ENCODE data around the gene GHRH. TPM values are rescaled to one million over a fixed set of nuclear protein-coding genes. Genes with fewer than 3 reads are reported as not detected.

Gene GHRH
- total RNA-seq, 1 donor from 2014 or later = not detected

DNA sequence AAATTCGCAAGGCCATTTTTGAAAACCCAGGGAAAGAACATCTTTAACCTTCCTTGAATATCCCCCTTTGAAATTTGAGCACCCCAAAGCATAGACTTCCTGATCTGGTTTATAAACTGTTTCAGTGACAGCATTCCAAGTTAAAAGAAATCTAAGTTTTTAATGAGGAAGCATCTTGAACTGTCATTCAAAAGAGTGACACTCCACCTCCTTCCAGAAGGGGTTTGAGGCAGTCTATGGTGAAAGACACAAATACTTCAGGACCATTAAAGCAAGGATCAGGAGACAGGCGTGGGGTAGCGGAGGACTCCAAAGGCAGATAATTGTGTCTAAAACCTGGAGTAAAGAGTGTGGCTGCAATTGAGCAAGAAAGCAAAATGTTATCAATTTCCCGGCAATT, 691 bp downstream of the GHRH start:
- no peak for DNase-seq

DNA sequence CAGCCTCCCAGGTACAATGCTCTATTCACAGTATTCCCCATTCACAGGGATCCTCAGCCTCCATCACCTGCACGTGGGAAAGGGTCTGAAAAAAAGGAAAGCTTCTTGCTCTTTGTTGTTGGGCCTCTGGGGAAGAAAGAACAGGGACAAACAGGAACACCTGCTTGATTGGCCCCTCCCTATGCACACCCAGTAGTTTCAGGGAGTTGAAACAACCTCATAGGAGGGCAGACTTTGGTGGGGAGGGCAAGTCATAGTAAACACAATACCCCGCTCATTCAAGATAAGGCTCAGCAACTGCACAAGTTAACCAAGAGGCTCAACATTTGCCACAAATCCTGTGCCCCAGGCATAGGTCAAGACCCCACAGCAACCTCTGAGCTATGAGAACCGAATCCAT, 1.7 kb downstream of the GHRH start:
- DNase-seq = no peak

DNA sequence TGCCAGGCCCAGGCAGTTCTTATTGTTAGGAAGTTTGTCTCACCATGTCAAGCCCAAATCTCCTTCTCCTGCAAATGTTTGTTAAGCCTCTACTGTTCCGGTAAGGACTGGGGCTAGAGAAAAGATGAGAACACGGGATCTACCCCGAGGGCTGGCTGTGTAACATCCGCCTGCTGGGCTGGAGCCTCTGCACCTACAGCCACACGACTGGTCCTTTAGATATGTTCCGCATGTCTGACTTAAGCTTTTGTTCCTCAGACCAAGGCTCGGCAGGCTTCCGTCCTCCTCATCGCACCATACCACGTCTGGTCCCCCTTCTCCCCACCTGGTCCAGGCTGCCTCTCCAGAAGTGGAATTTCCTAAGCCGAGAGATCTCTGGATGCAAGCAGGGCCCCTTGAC, 2.6 kb downstream of the GHRH start:
- no peak for DNase-seq

DNA sequence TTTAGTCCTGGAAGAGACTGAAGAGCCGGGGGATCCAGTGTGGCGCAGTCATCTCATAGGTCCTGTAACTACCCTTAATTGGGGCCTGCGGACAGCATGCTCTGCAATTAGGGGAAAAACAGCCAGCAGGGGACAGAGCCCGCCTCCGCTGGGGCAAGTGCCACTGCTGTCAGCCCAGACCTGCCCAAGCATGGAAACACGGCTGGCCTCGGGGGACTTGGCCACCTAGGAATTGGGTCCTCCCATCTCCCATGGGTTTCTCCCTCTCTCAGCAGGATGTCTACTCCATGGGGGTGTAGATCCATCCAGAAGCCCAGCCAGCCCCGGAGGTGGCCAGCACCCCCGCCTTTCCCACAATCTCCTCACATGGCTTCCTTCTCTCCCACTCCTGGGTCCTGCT, 3.6 kb downstream of the GHRH start:
- DNase-seq = no peak

DNA sequence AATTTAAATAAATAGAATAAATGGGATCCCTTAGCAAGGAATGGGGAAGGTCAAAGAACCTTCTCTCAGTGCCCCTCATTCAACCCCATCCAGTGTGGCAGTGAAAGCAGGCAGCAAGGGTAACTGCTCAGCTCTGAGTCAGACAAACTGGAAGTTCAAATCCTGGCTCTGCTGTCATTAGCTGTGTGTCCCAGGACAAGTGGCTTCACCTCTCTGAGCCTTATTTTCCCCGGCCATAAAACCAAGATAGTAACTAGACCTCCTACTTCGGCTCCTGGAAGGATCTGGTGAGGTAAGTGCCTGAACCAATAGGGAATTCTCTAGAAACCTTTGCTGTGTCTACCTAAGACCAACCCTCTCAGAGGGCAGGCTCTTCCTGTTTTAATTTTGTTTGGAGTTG, 4.1 kb downstream of the GHRH start:
- DNase-seq = no peak

DNA sequence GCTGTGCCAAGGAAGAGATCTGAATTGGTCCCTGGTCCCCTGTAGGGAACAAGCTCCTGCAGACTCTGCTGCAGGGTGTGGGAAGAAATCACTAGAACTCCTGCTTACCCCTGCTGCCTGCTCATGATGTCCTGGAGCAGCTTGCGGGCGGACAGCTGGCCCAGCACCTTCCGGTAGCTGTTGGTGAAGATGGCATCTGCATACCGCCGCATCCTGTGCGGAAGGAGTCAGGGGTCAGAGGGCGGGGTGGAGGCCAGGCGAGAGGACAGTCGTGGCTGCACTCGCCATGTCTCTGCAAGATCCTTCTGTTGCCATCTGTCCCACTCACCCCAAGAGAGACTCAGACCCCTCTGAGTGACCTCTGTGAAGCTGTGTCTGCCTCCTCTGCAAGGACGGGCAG, 5.3 kb downstream of the GHRH start:
- no peak for DNase-seq

DNA sequence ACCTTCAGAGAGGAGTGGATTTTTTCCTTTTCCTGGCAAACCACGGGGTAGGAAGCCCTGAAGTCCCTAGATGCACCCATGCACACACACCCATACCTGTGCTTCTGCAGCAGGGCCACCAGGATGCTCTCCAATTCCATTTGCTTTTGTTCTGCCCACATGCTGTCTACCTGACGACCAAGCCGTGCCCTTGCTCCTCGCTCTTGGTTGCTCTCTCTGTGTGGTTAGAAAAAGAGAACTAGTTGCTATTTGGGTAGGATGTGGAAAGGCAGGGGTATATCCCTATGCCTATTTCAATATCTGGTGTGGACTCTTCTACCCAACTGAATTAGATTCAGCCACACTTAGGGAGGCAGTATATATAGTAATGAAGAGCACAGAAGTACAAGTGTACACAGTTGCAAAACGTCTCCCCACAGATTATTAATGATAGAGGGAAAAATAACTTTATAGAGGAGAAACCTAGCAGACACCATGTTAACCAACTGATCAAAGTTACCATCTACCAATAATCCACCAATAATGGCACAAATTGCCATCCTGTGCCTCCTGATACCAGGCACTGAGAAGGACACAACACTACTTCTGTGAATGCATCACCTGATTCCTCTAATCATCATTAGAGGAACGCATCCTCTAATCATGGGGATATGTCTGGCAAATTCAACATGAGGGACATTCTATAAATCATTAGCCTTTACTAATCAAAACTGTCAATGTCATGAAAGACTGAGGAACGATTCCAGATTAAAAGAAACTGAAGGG, 7.3 kb downstream of the GHRH start:
- DNase-seq = no peak

DNA sequence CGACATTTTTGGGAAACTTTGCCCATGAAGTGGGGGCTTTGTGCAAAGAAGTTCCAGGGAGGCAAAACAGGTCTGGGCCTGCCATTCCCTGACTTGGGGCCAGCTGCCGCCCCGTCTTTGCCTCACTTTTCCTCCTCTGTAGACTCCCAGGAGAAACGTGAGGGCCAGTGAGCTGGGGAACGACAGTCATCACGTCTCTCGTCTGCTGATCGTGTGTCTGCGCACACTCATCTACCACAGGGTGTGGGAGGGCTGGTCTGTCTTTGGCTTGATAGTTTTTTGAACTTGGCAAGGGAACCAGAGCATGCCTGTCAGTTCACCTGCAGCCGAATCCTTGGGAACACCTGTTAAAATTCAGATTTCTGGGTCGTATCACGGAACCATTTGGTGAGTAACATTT, 8.5 kb downstream of the GHRH start:
- no peak for DNase-seq

DNA sequence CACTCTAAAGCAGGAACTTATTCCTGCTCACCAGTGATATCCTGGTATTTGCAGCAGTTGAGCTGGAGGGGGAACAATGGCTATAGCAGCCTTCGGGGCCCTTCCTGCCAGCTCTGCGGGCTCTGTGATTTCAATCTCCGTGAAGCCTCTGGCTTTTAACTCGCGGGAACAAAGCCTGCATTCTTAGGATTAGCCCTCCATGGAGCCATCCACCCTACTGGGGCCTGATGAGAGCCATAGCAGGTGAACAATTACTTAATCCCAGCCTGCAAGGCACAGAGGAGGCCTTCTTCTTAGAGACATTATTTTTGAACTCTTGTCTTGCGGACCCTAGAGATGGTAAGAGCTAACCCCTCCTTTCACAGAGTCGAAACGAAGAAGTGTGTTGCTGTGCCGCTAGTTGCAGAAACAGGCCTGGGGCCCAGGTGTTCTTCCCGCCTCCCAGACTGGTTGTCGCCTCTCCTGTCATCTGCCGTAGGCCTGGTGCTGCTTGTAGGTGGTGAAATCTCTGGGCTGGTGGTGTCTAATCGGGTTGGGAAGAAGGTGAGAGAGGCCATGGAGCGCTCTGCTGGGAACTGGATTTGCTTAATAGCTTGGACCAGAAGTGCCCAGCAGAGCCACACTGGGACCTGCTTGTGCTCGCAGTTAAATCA, 9.7 kb downstream of the GHRH start:
- peak; percentile 13 for DNase-seq

DNA sequence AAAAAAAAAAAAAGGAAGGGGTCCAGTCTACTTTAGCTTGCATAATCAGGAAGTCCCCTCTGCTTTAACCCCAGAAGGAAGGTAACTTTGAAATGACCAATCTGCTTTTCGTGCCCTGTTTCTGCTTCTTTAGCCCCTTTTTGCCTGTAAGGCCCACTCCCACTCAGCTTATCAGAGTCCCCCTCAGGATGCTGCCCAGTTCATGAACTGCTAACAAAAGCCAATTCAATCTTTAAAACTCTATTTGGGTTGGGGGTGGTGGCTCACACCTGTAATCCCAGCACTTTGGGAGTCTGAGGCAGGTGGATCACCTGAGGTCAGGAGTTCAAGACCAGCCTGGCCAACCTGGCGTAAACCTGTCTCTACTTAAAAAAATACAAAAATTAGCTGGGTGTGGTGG, 12.3 kb downstream of the GHRH start:
- DNase-seq = no peak

DNA sequence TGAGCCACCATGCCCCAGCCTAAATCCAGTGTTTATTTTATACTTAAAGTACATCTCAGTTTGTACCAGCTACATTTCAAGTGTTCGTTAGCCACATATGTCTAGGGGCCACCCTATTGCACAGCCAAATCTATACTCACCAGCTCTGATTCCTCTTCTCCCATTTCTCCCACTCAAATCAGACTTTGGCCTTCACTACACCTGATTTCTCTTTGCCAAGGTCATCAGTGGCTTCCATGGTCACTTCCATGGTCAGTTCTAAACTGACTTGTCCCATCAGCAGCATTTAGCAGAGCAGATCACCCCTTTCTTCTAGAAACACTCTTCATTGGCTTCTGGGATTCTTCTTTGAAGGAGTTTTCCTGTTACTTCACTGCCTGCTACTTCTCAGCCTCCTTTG, 14.1 kb downstream of the GHRH start:
- no peak for DNase-seq

DNA sequence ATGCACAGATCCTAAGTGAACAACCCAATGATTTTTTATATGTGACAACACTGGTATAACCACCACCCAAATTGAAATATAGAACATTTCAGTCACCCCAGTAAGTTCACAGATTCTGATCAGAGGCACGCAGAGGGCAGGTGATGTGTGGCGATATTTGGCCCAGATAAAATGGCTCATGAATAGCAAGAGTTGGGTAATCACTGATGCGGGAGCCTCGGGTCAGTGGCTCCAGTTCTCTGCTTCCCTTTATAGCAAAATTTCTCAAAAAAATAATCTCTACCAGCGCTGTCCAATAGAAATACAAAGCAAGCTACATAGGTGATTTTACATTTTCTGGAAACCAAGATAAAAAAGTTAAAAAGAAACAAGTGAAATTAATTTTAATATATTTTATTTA, 14.9 kb downstream of the GHRH start:
- no peak for DNase-seq

DNA sequence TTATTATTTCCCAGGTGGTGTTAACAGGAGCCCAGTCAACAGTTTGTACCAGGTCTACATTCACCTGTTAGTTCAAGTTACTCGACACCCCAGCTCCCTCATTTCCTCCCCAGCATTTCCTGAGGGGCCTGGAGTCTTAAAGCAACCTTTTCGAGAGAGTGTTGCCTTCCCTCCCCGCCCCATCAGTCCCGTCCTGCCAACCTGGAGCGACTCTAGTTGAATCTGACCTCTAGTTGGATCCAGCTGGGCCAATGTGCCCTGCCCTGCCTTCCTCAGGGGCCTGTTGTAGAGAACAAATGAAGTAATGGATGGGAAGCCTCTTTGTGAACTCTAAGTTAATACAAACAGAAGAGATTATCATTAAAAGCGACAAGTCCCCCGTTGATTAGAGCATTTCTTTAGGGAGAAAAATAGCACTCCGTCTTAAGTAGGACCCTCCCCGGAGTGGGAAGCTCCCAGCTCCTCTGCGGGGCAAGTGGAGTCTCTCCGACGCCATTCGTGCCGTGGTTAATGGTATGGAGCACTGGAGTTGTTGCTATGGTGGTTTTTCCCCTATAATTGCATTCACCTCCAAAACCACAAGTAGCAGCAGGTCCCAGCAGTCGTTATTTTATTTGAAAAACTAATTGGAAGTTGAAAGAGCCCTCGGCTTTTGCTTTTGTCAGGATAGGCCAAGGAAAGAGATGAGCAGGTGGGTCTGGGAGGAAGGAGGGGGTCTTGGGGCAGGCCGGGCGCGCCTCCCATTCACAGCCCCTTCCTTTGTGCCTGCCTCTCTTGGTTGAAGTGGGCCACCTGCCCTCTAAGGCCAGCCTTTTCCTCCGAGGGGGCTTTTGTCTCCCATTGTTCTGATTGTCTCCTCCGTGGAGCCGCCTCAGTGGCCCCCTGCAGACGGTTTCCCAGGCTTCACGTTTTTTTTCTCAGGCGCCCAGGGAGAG, 16.1 kb downstream of the GHRH start:
- DNase-seq = no peak

DNA sequence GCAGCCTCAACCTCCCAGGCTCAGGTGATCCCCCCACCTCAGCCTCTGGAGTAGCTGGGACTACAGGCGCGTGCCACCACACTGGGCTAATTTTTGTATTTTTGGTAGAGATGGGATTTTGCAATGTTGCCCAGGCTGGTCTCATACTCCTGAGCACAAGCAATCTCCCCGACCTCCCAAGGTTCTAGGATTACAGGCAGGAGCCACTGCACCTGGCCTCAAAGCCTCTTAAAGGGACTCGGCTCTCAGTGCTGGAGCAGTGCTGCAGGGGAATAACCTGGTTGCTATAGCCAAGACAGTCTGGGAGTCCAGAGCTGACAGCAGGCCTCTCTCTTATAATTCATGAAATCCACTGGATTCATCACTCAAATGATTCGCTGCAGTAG, 17.0 kb downstream of the GHRH start:
- DNase-seq = no peak

DNA sequence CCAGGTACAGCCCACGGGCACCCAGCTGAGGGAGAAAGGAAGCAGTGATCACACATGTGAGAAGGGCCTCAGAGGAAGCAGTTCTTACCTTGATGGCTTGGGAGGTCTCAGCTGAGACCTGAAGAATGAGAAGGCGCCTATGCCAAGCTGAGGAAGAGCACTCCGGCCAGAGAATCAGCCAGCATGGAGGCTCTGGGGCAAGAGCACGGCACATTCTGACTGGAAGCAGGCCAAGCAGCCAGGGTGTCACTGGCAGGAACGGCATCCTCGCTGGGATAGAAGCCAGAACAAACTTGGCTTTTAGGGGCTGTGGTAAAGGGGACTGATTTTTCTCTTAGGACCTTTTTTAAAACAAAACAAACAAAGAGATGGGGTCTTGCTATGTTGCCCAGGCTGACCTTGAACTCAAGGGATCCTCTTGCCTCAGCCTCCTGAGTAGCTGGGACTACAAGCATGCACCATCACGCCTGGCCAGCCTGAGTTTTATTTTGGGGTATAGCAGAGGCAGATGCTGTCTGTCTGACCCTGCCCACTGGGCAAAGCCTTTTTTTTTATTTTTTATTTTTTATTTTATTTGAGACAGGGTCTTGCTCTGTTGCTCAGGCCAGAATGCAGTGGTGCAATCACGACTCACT, 17.6 kb downstream of the GHRH start:
- peak; percentile 36 for DNase-seq

DNA sequence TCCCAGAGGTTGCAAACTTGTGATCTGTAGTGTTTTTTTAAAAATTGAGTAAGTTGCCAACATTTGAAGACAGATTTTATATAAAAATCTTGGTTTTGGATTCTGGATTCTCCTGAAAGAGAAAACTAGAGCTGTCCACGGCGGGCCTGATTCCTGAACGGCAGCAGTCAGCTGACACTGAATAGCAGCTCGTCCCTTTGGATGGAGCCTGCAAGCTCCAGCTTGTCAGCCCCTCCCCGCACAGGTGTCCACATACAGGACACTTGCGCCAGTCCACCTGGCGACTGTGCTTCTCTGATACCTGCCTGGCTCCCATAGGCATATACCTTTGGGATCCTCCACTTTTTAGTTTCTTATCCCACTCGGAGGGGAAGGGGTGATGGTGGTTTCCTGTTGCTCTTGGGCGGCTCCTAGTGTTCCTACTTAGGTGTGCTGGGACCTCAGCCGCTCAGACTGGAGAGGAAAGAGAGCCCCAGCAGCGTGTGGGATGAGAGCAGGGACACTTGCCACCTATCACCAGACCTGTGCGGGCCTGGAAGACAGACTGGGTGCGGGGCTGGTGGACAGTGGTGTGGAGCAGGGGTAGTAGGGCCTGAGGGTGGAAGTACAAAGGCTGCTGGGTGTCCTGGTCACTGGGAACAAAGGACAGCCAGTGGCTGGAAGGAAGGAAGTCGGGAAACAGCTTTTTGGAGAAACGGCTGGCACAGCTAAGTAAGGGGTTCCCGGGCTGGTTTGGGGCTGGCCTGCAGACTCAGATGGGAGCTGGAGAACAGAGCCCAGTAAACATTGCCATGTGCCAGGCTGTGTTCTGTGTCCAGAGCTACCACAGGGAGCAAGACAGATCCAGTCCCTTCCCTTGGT, 18.3 kb downstream of the GHRH start:
- DNase-seq = peak; percentile 10

DNA sequence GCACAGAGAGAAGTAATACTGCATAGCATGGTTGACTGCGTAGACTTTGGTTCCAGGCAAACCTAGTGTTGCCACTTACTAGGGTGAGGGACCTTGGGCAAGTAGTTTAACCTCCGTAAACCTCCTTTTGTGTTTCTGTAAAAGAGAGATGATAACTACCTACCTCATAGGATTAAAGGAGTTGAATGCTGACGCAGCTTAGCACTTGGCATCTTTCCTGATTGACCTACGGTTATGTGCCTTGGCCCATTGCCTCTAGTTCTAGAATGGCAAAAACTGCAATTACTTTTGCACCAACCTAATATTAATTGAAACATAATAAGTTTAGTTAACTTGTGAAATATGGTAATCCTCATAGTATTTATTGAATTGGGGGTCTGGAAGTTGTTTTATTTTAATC, 19.1 kb downstream of the GHRH start:
- no peak for DNase-seq

DNA sequence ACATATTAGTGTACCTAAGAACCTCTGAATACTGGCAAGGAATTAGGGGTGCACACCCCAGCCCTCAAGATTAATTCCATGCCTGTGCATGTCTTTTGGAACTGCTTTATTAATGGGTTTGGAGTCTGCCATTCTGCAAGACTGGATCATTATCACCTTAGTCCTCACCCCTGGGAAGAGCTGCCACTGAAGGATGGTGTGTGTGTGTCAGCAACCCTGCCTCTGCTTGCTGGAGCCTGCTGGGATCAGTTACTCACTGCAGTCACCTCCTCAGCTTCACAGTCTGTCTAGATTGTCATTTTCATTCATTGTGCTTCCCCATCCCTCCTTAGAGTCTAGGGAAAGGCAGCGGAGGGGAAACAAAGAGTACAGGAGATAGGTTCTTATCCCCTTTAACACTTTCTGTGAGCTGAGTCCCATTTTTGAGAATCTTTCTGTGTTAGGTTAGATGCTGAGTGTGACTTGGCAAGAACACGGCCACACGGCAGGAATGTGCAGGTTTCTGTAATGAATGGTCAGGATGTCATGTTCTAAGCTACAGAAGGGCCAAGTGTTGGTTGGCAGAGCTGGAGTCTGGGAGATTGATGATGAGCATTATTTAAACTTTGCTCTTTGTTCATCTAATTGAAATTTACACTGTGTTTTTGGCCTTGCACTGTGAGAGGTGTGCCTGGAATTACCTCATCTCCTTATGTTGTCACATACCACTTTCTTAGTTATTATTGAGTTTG, 21.1 kb downstream of the GHRH start:
- DNase-seq = no peak

DNA sequence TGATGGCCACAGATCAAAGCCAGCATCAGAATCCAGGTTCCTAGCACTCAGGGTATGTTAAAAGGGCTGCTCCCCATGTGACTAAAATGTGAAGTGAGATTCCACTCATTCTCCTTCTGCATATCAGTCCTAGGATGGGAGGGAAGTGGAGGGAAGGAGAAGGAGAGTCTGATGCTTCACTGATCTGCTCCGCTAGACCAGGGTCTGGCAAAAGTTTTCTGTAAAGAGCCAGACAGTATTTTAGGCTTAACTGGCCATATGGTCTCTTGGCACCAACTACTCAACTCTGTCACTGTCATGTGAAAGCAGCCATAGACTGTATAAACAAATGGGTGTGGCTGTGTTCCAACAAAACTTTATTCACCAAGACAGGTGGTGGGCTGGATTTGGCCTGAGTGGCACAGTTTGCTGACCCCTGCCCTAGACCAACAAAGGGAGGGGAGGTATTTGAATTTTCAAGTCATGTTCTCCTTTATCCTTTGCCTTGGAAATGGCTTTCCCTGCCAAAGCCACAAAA, 22.6 kb downstream of the GHRH start:
- DNase-seq = no peak

DNA sequence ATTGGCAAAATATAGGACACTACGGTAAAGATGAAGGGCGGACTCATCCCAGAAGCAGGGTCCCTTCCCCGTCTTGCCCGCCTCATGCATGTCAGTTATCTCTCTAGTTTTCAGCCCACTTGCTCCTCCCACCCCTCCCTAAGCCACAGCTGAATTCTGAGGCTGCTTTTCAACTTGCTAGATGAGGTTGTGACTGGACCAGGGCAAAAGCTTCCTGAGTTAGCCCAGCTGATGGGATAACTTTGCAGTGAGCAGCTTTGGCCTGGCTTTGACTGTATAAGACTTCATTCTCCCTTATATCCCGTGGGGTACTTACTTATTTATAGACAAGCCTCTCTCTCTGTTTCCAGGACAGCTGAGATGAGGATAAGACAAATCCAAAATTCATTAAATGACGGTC, 23.2 kb downstream of the GHRH start:
- DNase-seq = no peak

DNA sequence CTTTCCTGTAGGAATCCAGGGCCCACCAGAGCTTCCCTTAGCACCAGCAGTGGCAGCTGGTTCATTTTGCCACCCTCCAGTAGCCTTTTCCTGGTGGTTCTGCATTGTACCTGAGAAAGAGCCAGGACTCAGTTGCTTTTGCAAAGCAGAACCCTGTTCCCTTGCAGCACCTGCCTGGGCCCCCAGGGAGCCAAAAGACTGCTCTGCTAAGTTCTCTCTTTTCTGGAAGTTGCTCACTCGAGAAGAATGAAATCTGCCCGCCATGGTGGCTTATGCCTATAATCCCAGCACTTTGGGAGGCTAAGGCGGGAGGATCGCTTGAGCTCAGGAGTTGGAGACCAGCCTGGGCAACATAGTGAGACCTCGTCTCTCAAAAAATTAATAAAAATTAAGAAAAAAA, 24.0 kb downstream of the GHRH start:
- no peak for DNase-seq
